Stimulated activated CD8-positive, alpha-beta memory T cell treated with anti-CD3 and anti-CD28 coated beads, Interleukin-7, amount 100 ng/mL, for 4 hours (primary cell): ENCODE data around the gene BLZF1.
"Not testable (repeated sequence)": the region's sequence is repeated elsewhere in the genome, so short reads cannot be mapped to it uniquely, and the experiment has no call there.

Experiments used
- DNase-seq, 2 donors: peaks; one replicate each; pipeline ENCODE4 v3.0.0-alpha.2; 2020; ENCODE audit warnings: low read depth in 2 of 2

The BLZF1 gene

GRCh38 chr1:169367686-169368405, at the start of gene BLZF1, which contains the start of gene NME7:
BLZF1 (plus strand) TSS chr1:169368195; CDS start chr1:169369523, 1,328 bp downstream.
NME7 (minus strand) TSS chr1:169367797; CDS start chr1:169367710, 87 bp downstream.
- peak; percentile 98 for DNase-seq

DNA sequence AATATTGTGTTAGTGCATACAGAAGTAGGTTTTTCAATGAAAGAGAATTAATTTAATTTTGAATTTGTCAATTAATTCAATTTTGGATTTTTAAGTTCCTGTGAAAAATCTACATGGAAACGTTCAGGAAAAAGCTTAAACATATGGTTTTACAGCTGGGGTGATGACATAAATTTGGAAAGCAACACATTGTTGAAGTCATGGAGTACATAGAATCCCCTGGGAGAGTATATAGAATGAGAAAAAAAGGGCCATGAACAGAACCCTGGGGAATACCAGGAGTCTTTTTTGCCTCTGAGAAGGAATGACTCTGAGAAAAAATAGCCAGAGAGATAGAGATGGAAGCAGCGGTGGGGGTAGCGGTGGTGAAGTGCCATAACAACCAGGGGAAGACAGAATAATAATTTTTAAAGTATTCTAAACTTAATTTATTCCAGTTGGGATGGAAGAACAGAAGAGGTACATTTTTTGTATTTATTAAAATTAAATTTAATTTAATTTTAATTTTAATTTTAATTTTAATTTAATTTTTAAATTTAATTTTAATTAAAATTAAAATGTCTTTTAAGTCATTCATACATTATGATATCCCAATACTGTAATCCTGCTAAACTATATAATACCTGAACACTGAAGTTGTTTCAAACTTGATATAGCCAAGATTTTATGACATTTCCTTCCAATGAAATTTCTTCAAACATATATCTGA, 49.3 kb upstream of the BLZF1 start:
- no peak for DNase-seq

DNA sequence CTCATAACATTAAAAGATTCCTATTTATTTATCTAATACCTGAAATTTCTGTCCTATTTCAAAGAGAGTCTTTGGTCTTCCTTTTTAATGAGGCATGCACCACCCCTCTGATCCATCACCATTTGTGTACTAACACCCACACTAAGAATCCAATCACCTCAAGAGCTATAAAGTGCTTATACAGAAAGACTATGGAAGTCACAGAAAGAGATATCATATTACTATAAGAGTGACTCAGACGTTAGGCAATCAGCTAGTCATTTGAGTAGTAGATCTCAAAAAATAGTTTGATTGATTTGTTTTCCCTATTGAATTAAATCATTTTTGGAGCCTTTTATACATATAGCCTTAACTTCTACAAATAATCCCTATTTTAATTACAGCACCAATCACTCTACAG, 46.5 kb upstream of the BLZF1 start:
- no peak for DNase-seq

- DNase-seq = no peak
These were observed 45.9 kb upstream of the BLZF1 start for GRCh38 chr1:169322138-169322537.

DNA sequence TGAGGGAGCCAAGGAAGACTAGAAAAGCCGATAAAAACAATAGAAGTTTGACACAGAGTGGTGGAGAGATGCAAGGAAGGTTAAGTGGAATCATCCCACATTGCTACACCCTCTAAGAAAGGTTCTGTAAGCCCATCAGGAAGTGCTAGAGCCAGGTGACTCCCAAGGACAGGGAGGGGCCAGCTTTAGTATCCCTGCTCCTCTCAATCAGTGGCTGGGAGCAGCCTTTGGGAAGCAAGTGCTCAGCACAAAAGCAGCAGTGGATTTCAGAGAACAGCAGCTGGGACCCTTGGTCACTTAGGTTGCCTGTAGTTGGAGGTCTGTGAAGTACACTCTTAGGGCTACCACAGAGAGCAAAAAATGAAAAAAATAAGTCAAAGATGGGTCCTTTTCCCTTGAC, 42.9 kb upstream of the BLZF1 start:
- DNase-seq = no peak

- no peak for DNase-seq
These were observed 41.6 kb upstream of the BLZF1 start for GRCh38 chr1:169326261-169326955.

GRCh38 chr1:169326956-169327268, 41.1 kb upstream of the BLZF1 start:
- no peak for DNase-seq

DNA sequence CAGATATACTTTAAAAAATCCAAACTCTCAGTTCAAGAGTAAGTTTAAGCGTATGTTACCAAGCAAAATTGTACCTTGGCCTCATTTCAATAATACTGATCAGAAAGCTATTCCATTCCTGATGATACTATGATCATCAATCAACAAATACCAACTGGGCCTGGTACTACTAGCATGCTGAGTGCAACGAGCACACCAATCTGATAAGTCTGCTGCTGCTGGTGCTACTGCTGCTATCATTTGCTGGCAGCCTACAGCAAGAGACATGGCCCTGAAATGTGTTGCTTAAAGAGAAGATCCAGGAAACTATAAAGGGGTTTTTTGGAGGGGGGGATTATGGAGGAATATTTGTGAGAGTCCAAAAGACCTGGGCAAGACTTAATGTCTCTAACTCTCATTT, 40.1 kb upstream of the BLZF1 start:
- DNase-seq = no peak

DNA sequence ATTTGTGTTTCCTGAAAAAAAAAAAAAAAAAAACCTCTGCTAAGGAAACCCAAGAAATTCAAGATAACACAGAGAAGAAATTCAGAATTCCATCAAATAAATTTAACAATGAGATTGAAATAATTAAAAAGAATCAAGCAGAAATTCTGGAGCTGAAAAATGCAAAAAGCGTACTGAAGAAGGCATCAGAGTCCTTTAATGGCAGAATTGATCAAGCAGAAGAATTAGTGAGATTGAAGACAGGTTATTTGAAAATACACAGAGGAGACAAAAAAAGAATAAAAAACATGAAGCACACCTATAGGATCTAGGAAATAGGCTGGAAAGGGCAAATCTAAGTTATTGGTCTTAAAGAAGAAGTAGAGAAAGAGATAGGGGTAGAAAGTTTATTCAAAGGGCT, 38.6 kb upstream of the BLZF1 start:
- no peak for DNase-seq

DNA sequence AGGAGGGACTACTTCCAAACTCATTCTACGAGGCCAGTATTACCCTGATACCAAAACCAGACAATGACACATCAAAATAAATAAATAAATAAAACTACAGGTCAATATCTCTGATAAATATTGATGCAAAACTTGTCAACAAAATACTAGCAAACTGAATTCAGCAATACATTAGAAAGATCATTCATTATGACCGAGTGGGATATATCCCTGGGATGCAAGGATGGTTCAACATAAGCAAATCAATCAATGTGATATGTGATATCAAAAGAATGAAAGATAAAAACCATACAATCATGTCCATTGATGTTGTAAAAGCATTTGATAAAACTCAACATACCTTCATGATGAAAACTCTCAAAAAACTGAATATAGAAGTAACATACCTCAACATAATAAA, 37.1 kb upstream of the BLZF1 start:
- no peak for DNase-seq

DNA sequence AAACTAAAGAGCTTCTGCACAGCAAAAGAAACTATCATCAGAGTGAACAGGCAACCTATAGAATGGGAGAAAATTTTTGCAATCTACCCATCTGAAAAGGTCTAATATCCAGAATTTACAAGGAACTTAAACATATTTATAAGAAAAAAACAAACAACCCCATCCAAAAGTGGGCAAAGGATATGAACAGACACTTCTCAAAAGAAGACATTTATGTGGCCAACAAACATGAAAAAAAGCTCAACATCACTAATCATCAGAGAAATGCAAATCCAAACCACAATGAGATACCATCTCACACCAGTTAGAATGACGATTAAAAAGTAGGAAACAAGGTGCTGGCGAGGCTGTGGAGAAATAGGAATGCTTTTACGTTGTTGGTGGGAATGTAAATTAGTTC, 33.3 kb upstream of the BLZF1 start:
- DNase-seq = not testable (repeated sequence)

DNA sequence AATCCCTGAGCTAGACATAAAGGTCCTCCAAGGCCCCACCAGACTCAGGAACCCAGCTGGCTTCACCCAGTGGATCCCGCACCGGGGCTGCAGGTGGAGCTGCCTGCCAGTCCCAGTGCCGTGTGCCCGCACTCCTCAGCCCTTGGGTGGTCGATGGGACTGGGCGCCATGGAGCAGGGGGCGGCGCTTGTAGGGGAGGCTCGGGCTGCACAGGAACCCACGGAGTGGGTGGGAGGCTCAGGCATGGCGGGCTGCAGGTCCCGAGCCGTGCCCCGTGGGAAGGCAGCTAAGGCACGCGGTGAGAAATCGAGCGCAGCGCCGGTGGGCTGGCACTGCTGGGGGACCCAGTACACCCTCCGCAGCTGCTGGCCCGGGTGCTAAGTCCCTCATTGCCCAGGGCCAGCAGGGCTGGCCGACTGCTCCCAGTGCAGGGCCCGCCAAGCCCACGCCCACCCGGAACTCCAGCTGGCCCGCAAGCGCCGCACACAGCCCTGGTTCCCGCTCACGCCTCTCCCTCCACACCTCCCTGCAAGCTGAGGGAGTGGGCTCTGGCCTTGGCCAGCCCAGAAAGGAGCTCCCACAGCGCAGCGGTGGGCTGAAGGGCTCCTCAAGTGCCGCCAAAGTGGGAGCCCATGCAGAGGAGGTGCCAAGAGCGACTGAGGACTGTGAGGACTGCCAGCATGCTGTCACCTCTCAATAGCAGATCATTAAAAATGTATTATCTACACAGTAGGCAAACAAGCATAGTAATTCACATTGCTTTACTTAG, 30.9 kb upstream of the BLZF1 start:
- not testable (repeated sequence) for DNase-seq

DNA sequence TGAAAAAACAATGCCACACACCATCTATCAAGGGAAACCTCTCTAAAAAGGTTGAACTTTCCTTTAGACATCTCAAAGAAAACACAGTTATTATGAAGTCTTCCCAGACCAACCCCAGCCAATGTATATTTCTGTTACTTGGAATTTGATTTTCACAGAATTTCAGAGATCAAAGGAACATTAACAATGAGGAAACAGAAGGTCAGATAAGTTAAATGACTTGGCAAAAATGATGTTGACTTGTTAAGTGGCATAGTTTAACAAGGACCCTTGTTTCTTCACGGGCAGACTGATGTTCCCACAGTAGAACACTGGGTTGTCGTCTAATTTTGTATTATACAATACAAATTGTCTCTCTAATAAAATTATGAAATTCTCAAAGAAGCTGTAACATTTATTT, 29.4 kb upstream of the BLZF1 start:
- DNase-seq = no peak

- DNase-seq = no peak
These were observed 28.2 kb upstream of the BLZF1 start for GRCh38 chr1:169339773-169340172.

GRCh38 chr1:169340882-169341281, 27.1 kb upstream of the BLZF1 start:
- DNase-seq = no peak

DNA sequence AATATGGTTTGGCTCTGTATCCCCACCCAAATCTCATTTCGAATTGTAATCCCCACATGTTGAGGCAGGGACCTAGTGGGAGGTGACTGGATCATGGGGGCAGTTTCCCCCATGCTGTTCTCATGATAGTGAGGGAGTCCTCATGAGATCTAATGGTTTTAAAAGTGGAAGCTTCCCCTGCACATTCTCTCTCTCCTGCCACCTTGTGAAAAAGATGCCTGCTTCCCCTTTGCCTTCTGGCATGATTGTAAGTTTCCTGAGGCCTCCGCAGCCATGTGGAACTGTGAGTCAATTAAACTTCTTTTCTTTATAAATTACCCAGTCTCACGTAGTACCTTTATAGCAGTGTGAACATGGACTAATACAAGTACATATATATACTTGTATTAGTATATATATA, 25.9 kb upstream of the BLZF1 start:
- not testable (repeated sequence) for DNase-seq

DNA sequence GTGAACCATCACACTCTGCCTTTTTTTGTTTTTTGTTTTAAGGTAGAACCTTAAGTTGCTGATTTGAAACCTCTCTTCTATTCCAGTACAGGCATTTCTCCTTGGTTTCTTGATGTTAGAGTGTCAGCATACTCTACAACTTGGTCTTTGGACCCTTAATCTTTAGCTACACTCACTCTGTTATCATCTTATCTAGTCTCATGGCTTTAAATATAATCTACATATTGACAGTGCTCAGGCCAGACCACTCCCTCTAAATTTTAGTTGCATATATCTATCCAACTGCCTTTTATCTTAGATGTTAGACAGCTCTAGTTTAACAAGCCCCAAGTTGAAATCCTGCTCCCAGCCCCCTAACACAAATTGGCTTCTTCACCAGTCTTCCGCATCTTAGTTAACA, 22.5 kb upstream of the BLZF1 start:
- no peak for DNase-seq

DNA sequence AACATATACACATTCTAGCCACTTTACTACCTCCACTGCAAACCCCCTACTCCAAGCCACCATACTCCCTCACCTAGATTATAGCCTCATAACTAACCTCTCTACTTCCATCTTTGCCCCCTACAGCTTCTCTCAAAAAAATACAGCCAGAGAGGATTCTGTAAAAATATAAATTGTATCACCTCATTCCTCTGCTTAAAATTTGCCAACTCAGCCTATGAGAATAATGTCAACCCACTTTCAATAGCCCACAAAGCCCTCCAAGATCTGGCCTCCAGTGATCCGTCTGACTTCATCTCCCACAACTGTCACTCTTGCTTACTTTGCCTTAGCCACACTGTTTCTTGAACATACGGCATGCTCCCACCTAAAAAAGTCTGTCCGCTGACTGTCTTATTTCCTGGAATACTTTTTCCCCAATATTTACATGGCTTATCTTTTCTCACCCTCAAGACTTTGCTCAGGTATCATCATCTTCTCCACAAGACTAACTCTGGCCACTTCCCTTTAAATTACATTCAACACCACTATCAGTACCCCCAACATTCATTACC, 21.9 kb upstream of the BLZF1 start:
- DNase-seq = no peak

DNA sequence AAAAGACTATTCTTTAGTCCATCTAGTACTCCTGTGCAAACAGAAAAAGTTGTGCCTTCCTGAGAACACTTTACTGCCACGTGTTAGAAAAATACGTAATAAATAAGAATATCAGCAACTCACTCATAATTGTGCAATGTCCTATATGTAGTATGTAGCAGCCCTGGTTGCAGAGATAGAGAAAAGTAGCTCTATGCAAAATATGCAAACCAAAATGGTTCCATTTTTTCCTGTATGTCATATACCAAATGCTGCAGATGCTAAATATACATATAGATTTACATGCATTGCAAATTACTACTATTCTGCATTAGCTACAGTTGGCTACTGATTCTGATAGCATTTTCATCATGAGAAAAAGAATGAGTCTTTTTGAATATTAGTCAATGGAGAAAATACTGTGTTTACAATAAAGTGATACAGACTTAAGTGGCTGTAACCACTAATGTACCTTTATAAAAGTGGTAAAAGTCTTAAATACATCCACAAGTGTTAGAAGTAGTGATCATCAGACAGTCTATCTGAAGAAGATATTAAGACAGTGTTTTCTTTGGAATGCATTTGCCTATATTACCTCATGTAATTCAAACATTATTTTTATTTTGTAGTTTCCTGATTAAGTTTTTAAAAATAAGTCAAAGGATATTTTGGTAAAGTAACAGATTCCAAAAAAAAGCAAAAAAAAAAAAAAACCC, 20.2 kb upstream of the BLZF1 start:
- DNase-seq = no peak

DNA sequence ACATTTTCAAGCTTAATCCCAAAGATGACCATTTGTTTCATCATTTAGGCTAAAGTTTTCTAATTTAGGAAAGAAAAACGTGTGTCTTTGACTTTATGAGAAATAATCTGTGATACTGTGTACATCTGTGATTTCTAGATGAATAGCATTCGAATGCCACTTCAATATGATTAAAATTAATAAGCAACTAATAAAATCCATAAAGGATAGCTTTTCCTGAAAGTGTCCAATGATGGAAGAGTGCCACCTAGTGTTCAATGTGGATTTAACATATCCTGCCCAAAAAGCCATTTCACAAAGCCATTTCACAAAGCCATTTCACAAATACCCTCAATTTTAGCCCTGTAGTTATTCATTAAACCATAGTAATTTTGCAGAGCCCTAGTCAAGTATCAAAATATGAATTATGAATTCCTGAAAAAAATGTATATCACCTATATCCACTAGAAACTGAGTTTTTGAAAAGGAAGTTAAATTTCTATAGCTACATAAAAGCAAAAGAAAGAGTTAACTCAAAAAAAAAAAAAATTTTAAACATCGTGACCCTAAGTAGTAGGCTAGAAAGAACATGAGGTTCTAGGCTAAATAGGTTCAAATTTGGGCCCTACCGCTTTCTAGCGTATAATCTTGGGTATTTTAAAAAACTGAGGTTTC, 19.5 kb upstream of the BLZF1 start:
- DNase-seq = no peak

DNA sequence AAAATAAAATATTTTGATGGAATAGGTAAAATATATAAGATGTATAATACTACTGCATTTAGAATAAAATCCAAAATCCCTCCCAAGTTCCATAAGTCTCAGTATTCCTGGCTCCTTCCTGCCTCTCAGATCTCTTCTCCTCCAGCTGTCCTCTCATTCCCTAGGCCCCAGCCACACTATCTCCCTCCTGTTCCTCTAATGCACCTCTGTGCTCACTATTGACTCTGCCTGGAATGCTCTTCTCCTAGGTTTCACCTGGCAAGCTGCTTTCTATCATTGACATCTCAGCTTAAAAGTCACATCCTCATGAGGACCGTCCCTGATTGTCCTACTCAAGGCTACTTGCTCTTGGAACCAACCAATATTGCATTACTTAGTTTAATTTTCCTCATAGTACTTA, 7.6 kb upstream of the BLZF1 start:
- no peak for DNase-seq
